ENCODE measurements around the gene GPSM1.

Gene GPSM1

DNA sequence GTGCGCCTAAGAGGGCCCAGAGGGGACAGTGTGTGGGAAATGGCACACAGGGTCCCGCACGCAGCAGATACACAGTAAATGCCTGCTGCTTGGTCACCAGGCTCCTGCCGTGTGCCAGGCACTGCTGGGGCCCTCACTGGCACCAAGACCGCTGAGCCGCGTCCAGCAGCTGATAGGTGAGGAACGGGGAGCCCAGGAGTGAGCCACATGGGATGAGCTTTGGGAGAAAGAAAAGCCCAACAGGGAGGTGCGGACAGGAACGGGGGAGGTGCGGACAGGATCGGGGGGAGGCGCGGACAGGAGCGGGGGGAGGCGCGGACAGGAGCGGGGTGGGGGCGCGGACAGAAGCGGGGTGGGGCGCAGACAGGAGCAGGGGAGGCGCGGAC lies 16.5 kb downstream of the GPSM1 start:
- TF ChIP-seq, protein P1, sequence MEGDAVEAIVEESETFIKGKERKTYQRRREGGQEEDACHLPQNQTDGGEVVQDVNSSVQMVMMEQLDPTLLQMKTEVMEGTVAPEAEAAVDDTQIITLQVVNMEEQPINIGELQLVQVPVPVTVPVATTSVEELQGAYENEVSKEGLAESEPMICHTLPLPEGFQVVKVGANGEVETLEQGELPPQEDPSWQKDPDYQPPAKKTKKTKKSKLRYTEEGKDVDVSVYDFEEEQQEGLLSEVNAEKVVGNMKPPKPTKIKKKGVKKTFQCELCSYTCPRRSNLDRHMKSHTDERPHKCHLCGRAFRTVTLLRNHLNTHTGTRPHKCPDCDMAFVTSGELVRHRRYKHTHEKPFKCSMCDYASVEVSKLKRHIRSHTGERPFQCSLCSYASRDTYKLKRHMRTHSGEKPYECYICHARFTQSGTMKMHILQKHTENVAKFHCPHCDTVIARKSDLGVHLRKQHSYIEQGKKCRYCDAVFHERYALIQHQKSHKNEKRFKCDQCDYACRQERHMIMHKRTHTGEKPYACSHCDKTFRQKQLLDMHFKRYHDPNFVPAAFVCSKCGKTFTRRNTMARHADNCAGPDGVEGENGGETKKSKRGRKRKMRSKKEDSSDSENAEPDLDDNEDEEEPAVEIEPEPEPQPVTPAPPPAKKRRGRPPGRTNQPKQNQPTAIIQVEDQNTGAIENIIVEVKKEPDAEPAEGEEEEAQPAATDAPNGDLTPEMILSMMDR (IDR thresholded peaks at IDR 0.05; ENCODE audit: low read depth, low read length, missing control alignments): no peak
- Histone ChIP-seq H3K4me3 (ENCODE audit: low read depth, low read length) (no peak overlapping the region), H3K27ac (no peak overlapping the region), H3K27me3 (replicated peaks) (no peaks in the 10 kb centered on the region), H3K36me3 (replicated peaks) (peaks cover 30% of the 10 kb centered on the region)
- in situ Hi-C loops (cut with HindIII; ENCODE audit: low pct_ligation_motif_present, low sequenced_read_pairs): no loop called here
- DNase-seq: no peak

DNA sequence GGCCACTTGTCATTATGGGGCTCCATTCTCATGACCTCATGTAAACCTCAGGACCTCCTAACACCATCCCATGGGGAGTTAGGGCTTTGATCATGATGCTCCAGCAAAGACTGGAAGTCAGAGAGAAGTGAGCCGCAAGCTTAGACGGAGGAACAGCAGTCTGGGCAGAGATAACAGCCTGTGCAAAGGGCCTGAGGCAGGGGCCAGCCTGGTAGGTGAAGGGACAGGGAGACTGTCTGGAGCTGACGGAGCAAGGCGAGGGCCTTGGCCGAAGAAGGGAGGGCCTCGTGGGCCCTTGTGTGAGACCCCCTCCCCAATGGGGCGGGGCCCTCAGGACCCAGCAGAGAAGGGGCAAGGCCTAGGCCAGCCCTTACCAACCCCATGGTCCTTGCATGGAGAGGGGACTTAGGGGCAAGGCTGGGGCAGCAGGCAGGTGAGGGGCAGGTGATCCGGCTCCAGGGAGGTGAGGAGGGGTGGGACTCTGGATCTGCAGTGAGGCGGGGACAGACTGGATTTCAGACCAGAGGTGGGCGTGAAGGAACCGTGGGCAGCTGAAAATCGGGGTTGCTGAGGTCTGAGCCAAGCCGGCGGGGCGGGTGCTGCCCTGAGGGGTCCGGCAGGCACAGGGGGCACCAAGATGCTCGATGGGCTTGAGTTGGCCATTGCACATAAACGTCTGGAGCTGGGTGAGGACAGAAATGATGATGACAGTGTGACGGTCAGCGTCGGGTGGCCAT lies 17.4 kb downstream of the GPSM1 start:
- TF ChIP-seq, protein P1 (IDR thresholded peaks at IDR 0.05; ENCODE audit: low read depth, low read length, missing control alignments): no peak
- no peak overlapping the region for H3K4me3 ChIP-seq (ENCODE audit: low read depth, low read length)
- H3K36me3 ChIP-seq (replicated peaks): peaks cover 27% of the 10 kb centered on the region
- no peak overlapping the region for H3K27ac ChIP-seq
- no peak for DNase-seq
- H3K27me3 ChIP-seq (replicated peaks): no peaks in the 10 kb centered on the region
- in situ Hi-C loops (cut with HindIII; ENCODE audit: low pct_ligation_motif_present, low sequenced_read_pairs): no loop called here

DNA sequence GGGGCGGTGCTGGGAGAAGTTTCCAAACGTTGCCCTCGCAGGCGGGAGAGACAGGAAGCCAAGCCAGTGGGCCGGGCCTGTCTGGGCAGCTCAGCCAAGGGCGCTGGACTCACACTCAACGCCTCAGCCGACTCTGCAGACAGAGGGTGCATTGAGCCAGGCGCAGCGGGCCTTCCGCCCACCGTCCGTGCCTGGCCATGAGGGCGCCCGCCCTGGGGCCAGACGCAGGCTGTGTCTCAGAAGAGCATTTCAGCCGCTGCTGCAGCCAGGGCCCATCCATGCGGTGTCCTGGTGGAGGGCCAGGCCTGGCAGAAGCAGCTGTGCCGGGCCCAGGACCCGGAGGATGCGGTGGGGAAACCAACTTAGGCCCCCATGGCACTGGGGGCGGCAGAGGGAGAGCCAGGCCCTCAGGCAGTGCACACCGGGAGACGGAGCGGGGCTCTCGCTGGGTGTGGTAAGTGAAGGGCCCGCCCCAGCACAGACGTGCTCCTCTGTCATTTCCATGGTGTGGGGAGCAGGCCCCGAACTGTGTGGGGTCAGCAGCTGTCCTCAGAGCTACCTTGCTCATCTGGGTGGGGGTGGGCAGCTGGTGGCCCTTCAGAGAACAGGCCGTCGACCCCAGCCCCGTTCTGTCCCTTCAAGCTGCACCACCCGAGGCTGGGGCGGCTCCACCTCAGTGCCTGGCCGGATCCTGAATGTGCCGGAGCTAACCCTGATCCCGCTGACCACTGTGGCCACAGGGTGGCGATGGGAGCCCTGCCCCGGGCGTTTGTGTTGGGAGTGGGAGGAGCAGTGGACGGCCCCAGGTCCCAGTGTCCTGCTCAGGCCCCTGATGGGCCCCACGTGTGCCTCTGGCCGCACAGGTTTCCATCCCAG lies 18.2 kb downstream of the GPSM1 start:
- in situ Hi-C loops (cut with HindIII; ENCODE audit: low pct_ligation_motif_present, low sequenced_read_pairs): no loop called here
- Histone ChIP-seq H3K27ac (no peak overlapping the region), H3K27me3 (replicated peaks) (no peaks in the 10 kb centered on the region), H3K36me3 (replicated peaks) (peaks cover 19% of the 10 kb centered on the region), H3K4me3 (ENCODE audit: low read depth, low read length) (peak overlapping the region; percentile 22)
- TF ChIP-seq, protein P1 (IDR thresholded peaks at IDR 0.05; ENCODE audit: low read depth, low read length, missing control alignments): peak; percentile 69
- DNase-seq: no peak

DNA sequence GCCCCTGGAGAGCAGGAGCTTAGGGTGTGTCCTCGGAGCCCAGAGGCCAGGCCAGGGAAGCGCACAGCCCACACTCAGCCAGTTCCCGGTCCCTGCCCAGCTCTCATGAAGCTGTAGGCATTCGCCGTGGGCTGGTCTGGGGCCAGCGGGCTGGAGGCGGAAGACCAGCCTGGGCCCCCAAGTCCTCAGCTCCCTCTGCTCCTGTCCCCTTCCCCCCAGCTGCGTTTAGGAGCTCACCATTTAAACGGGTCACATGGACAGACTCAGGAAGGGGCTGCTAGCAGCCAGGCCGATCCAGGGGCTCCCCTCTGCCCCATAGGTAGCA lies 18.8 kb downstream of the GPSM1 start:
- Histone ChIP-seq H3K4me3 (ENCODE audit: low read depth, low read length) (no peak overlapping the region), H3K27me3 (replicated peaks) (no peaks in the 10 kb centered on the region)

DNA sequence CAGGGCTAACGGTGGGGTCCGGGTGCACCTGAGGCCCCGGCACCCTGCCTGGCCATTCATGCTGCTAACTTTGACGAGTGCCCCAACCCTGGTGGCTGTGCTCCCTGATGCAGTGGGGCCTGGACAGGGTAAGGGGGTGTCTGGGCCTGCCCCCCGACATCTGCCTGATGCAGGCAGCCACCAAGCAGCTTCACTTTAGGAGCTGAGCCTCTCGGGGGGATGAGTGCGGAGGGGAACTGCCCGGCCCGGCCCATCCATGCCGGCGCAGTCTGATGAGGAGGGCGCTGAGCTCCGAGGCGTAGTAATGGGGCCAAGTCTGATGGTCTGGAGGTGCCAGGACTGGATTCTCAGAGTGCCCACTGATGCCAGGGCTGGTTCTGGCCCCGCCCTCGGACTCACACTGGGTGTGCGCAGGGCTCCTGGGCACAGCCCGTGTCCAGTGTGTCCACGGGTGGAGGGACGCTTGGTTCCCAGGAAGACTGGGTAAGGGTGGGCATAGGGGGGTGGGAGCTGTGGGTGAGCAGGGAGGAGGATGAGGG lies 19.7 kb downstream of the GPSM1 start:
- in situ Hi-C loops (cut with HindIII; ENCODE audit: low pct_ligation_motif_present, low sequenced_read_pairs): no loop called here
- TF ChIP-seq, protein P1 (IDR thresholded peaks at IDR 0.05; ENCODE audit: low read depth, low read length, missing control alignments): no peak
- no peak for DNase-seq
- Histone ChIP-seq H3K27me3 (replicated peaks) (no peaks in the 10 kb centered on the region), H3K4me3 (ENCODE audit: low read depth, low read length) (no peak overlapping the region), H3K36me3 (replicated peaks) (peaks cover 6% of the 10 kb centered on the region), H3K27ac (no peak overlapping the region)

More for the DNA sequence above, 18.8 kb downstream of the GPSM1 start:
- in situ Hi-C loops (cut with HindIII; ENCODE audit: low pct_ligation_motif_present, low sequenced_read_pairs): no loop called here
- Histone ChIP-seq H3K36me3 (replicated peaks) (peaks cover 13% of the 10 kb centered on the region), H3K27ac (no peak overlapping the region)
- TF ChIP-seq, protein P1 (IDR thresholded peaks at IDR 0.05; ENCODE audit: low read depth, low read length, missing control alignments): no peak
- no peak for DNase-seq
